HPDE6-E6E7 (cell line): ENCODE measurements around the gene M6PR.
"Not testable (repeated sequence)": the region's sequence is repeated elsewhere in the genome, so short reads cannot be mapped to it uniquely, and the experiment has no call there.

Source experiments
- DNase-seq: peaks from one replicate; pipeline ENCODE4 v3.0.0; 2011; ENCODE audit warnings: missing footprints; ENCODE audit errors: extremely low spot score

M6PR gene

GRCh38 chr12:8950702-8951478, 1.4 kb upstream of the M6PR start:
- no peak for DNase-seq

- no peak for DNase-seq
These were observed 729 bp upstream of the M6PR start for GRCh38 chr12:8950221-8950527.

DNA sequence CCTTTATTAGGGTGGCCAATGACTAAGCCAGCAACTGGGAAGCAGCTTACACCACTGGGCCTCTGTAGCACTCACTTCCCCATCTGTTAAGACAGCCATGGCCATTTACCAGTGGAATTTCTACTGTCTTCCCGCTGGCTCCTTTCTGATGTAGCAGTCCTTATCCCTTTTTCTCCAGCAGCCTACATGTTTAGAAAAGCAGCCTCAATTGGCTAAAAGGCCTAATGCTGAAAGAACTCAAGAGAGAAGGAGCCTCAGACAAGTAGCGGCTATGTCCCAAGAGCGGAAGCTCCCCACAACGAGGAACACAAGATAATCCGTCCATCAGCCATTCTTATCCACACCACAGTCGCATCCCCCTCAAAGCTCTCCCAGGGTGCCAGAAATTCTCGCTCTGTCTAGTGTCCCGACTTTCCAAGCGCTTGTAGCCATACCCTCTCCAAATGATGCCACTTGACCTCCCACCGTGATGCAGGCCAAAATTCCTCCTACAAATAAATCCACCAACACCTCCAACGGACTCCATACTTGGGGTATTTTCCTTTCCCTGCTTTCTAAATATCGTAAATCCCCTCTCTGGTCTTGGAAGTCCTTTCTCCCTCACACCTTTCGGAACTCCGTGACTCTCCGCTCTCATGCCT, 624 bp downstream of the M6PR start:
- DNase-seq = peak; percentile 13

GRCh38 chr12:8947737-8948136, 1.7 kb downstream of the M6PR start:
- DNase-seq = no peak

DNA sequence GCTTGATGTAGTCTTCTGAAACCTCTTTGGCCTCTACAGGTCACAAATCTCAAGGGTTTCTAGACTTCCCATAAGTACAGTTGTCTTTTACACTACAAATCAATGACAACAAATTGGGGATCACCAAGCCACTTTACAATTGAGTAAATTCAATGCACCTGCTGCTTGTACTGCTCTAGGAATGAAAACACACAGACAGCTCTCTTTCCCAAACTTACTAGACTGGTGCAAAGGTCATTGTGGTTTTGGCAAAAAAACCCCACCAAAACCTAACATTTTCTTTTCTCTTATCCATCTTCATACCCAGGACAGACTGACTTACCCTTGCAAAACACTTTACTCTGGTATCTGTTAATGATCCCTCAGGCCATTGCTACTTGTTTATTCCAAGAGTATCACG, 2.7 kb downstream of the M6PR start:
- no peak for DNase-seq

DNA sequence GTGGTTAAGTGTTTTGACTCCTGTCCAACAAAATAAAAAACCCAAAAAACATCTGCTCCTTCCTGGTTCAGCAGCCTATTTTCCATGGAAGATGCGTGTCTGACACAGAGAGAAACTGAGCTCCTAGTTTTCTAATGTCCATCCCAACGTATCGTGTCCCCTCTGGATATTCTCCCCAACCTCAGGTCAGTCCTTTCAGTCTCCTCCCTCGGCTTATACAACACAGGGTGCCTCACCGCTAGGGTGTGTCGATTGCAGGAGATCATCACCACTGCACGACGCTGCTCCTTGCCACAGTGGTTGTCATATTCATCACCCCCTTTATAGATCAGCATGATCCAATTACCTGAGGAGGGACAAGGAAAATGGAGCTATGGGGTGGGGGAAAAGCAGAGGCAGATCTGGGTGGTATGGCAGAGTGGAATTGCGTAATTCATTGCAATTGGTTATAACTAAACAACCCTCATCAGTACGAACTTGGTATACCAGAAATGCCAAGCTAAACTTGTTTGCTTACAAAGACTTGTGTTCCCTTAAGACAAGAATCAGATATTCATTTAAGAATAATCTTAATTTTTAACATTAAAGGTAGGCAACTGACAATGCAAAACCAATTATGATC, 5.8 kb downstream of the M6PR start:
- no peak for DNase-seq

DNA sequence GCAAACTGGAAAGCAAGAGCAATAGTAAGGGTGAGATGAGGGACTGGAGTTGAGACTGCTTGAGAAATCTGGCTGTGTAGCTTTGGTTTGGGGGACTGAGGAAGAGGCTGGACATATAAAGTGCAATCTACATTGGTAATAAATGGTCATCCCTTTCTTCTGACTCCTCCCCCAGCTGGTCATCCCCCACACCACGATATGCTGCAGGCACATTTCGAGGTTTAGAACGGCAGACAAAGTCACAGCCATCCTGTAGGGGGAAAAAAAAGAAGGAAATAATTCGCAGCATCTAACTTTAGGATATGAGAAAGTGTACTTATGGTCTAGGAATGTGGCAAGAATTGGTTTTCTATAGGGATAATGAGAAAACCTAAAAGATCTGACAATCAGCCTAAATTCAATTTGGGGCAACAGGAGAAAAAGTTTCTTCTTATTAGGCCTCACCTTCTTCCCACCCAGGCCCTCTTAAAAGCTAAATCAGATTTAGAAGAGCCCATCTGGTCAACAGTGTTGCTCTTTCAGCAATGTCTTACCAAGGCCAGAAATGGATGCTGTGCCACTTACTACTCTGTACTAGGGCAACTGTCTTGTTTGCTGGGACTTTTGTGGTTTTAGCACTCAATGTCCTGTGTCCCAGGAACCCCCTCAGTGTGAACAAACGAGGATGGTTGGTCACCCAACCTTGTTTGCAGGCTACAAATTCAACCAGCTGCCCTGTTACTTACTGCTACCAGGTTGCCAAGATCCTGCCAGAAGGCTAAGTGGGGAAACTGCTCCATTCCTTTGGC, 7.6 kb downstream of the M6PR start:
- DNase-seq = no peak

DNA sequence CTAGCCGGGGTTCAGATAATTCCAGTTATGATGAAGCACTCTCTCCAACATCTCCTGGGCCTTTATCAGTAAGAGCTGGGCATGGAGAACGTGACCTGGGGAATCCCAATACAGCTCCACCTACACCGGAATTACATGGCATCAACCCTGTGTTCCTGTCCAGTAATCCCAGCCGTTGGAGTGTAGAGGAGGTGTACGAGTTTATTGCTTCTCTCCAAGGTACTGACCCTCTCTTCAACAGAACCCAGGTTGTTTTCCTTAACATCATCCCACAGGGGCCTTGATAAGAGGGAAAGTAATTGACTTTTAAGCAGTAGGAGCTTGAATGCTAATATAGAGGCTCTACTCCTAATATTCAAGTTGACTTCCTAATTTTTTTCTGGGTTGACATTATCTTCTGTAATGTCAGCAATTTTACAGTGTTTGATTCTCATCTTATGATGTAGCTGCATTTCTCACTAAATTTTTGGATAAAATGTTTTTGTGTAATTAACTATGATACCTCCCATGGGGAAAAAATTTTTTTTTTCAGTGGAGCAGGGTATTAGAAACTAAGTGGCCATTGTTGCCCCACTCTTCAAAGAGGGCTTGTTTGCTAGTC, 11.5 kb downstream of the M6PR start:
- DNase-seq = not testable (repeated sequence)

- no peak for DNase-seq
These were observed 12.7 kb downstream of the M6PR start for GRCh38 chr12:8936735-8937134.

- not testable (repeated sequence) for DNase-seq
These were observed 15.4 kb downstream of the M6PR start for GRCh38 chr12:8934080-8934479.

DNA sequence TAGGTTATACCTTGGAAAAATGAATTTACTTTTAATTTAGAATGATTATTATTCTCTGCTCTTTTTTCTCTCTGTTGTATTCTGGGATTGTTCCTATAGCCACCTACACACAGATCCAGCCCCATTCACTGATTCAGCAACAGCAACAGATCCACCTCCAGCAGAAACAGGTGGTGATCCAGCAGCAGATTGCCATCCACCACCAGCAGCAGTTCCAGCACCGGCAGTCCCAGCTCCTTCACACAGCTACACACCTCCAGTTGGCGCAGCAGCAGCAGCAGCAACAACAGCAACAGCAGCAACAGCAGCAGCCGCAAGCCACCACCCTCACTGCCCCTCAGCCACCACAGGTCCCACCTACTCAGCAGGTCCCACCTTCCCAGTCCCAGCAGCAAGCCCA, 17.0 kb downstream of the M6PR start:
- DNase-seq = not testable (repeated sequence)

DNA sequence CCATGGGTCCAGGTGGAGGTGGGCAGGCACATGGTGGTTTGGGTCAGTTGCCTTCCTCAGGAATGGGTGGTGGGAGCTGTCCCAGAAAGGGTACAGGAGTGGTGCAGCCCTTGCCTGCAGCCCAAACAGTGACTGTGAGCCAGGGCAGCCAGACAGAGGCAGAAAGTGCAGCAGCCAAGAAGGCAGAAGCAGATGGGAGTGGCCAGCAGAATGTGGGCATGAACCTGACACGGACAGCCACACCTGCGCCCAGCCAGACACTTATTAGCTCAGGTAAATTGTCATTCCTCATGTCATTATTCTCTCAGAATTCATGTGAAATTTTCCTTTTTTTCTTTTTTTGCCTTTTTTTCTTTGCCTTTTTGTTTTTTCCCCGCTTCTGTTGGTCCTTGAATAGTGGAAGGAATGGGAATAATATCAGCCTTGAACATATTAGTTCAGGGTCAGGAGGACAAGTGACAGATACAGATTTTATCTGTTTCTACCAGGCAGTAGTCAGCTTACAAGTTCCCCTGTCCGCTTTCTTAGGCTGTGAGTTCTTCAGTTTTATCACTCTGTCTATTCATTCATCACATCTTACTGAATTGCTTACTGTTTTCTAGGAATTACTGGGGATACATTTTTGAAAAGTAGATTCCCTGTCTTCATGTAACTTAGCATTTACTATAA, 18.7 kb downstream of the M6PR start:
- DNase-seq = not testable (repeated sequence)

DNA sequence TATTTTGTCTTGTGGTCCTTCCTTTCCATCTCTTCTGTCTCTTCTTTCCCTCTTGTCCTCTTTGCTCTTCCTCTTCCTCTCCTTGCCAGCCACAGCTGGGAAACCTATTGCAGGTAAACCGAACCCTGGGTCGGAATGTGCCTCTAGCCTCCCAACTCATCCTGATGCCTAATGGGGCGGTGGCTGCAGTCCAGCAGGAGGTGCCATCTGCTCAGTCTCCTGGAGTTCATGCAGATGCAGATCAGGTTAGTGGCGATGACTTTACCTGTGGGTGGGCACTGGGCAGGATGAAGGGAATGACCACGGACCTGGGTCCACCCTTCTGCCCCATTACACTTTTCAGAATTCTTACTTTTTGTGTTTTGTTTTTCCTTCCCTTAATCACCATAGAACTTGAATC, 26.9 kb downstream of the M6PR start:
- no peak for DNase-seq

- not testable (repeated sequence) for DNase-seq
These were observed 29.8 kb downstream of the M6PR start for GRCh38 chr12:8919643-8920042.

DNA sequence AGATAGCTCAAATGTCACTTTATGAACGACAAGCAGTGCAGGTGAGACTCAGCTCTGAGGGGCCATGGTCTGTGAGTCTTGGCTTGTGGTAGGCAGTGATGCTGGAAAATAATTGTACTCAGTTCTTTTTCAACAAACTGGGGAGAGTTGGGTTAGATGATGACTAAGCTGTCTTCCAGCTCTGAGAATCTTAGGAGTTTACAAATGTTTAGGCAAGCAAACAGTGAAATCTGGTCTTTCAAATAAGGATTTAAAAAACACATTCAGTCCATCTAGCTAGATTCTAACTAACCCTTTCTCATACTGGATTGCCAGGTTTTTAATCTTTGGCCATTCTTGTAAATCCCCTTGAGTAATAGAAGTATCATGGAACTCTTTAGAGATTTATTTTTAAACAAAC, 31.7 kb downstream of the M6PR start:
- no peak for DNase-seq

DNA sequence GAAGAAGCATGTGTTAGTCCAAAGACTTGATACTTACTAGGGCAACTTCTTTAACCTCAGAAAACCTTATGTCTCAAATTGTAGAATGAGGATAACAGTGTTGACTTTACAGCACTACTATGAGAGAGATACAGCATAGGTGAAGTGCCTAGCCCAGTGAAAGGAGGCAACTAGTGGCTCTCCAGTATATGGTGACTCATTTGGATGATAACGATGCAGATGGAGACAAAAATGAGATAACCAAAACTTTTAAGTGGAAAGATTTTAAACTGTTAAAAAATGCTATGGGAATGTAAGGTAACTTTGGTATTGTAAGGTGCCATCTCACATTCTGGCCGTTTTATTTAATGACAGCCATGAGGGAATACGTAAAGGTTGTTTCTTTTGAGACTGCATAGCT, 32.4 kb downstream of the M6PR start:
- no peak for DNase-seq

GRCh38 chr12:8916154-8916553, 33.3 kb downstream of the M6PR start:
- DNase-seq = no peak

- peak; percentile 70 for DNase-seq
These were observed 34.5 kb downstream of the M6PR start for GRCh38 chr12:8914716-8915526.

- peak; percentile 33 for DNase-seq
These were observed 35.3 kb downstream of the M6PR start, which contains the start of gene PHC1 for GRCh38 chr12:8914033-8914715. Gene PHC1, plus strand, starts transcription at chr12:8914509. Its CDS starts 3,169 bp downstream, at chr12:8917678.

DNA sequence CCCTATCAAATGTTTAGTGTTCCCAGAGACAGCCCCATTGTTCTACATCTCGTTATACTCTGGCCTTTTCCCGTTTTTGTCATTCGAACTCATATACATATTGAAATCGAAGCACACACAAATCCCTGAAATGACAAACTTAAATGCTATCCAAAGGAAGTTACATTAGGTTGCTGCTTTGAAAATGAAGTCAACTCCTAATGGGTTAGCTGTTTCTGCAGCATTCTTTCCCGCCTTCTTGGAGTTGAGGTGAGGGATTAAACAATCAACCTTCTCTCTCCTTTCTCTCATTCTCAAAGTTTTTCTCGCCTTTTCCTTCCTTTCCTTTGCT, 35.8 kb downstream of the M6PR start:
- no peak for DNase-seq
